BLaER1 (cell line): ENCODE measurements around the gene SPDYA.
A peak's percentile ranks its signal among the peaks of the same experiment; 100 is the strongest.

Experiments
- H3K27ac ChIP-seq: shearing (Covaris generic); formaldehyde crosslinking; 2 replicates; pipeline ENCODE4 v1.8.1; 2022
- H3K27me3 ChIP-seq: shearing (Covaris generic); formaldehyde crosslinking; 2 replicates; pipeline ENCODE4 v1.8.1; 2022
- H3K36me3 ChIP-seq: shearing (Covaris generic); formaldehyde crosslinking; 2 replicates; pipeline ENCODE4 v1.8.1; 2022
- H3K4me1 ChIP-seq: shearing (Covaris generic); formaldehyde crosslinking; 2 replicates; pipeline ENCODE4 v1.8.1; 2022
- H3K4me2 ChIP-seq: shearing (Covaris generic); formaldehyde crosslinking; 2 replicates; pipeline ENCODE4 v1.8.1; 2022
- H3K4me3 ChIP-seq: shearing (Covaris generic); formaldehyde crosslinking; 2 replicates; pipeline ENCODE4 v1.8.1; 2022
- H3K9ac ChIP-seq: shearing (Covaris generic); formaldehyde crosslinking; 2 replicates; pipeline ENCODE4 v1.8.1; 2022
- H3K9me3 ChIP-seq: shearing (Covaris generic); formaldehyde crosslinking; 2 replicates; pipeline ENCODE4 v1.8.1; 2022
- H4K20me1 ChIP-seq: shearing (Covaris generic); formaldehyde crosslinking; 2 replicates; pipeline ENCODE4 v1.8.1; 2022
- Cebpa-rat ChIP-seq: shearing (Covaris generic); IDR thresholded peaks from 2 replicates; pipeline ENCODE4 v1.8.1; 2022

Gene SPDYA

GRCh38 chr2:28822036-28822435 lies 11.4 kb downstream of the SPDYA start:
- Histone ChIP-seq H3K4me2 (no peak overlapping the region), H4K20me1 (no peaks in the 10 kb centered on the region), H3K9ac (no peak overlapping the region), H3K9me3 (no peaks in the 10 kb centered on the region), H3K36me3 (no peaks in the 10 kb centered on the region), H3K4me1 (no peaks in the 10 kb centered on the region), H3K27ac (no peak overlapping the region), H3K4me3 (no peak overlapping the region), H3K27me3 (no peaks in the 10 kb centered on the region)
- TF ChIP-seq Cebpa-rat: no peak

DNA sequence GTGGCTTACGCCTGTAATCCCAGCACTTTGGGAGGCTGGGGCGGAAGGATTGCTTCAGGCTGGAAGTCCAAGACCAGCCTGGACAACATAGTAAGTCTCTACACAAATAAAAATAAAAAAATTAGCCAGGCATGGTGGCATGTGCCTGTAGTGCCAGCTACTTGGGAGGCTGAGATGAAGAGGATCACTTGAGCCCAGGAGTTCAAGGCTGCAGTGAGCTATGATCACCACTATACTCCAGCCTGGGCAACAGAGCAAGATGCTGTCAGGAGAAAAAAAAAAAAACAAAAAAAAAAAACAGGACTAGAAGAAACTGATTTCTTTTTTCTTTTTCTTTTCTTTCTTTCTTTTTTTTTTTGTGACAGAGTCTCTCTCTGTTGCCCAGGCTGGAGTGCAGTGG lies 13.6 kb downstream of the SPDYA start:
- no peaks in the 10 kb centered on the region for H3K27me3 ChIP-seq
- no peak overlapping the region for H3K4me2 ChIP-seq
- H3K4me1 ChIP-seq: no peaks in the 10 kb centered on the region
- H3K27ac ChIP-seq: no peak overlapping the region
- no peaks in the 10 kb centered on the region for H4K20me1 ChIP-seq
- TF ChIP-seq Cebpa-rat: no peak
- no peak overlapping the region for H3K4me3 ChIP-seq
- no peaks in the 10 kb centered on the region for H3K36me3 ChIP-seq
- H3K9ac ChIP-seq: no peak overlapping the region
- H3K9me3 ChIP-seq: no peaks in the 10 kb centered on the region

- no peaks in the 10 kb centered on the region for H3K4me1 ChIP-seq
- H3K36me3 ChIP-seq: no peaks in the 10 kb centered on the region
- no peaks in the 10 kb centered on the region for H3K9me3 ChIP-seq
- no peak overlapping the region for H3K9ac ChIP-seq
- no peak for TF ChIP-seq Cebpa-rat
- no peaks in the 10 kb centered on the region for H4K20me1 ChIP-seq
- H3K4me3 ChIP-seq: no peak overlapping the region
- no peak overlapping the region for H3K4me2 ChIP-seq
- H3K27me3 ChIP-seq: no peaks in the 10 kb centered on the region
- H3K27ac ChIP-seq: no peak overlapping the region
Observed at GRCh38 chr2:28824870-28825269, 14.2 kb downstream of the SPDYA start.

DNA sequence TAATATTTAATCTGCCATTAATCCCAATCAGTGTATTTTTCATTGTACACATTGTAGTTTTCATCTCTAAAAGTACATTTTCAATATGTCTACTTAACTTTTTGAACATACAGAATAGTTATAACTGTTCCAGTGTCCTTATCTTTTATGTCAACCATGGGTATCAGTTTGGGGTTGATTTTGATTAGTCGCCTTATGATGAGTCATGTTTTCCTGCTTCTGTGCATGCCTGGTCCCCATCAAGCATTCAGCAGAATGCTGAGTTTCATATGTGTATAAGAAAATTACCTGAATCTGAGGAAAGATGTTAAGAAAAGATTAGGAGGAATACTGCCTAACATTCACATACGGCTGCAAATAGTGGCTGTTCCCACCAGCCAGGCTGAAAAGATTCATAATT lies 17.7 kb downstream of the SPDYA start:
- TF ChIP-seq Cebpa-rat: no peak
- Histone ChIP-seq H3K4me2 (no peak overlapping the region), H4K20me1 (no peaks in the 10 kb centered on the region), H3K27me3 (no peaks in the 10 kb centered on the region), H3K36me3 (no peaks in the 10 kb centered on the region), H3K9me3 (no peaks in the 10 kb centered on the region), H3K4me3 (no peak overlapping the region), H3K4me1 (no peaks in the 10 kb centered on the region), H3K27ac (no peak overlapping the region), H3K9ac (no peak overlapping the region)

GRCh38 chr2:28833740-28834470 lies 23.3 kb downstream of the SPDYA start:
- no peak for TF ChIP-seq Cebpa-rat
- Histone ChIP-seq H4K20me1 (no peaks in the 10 kb centered on the region), H3K4me2 (no peak overlapping the region), H3K36me3 (no peaks in the 10 kb centered on the region), H3K9me3 (no peaks in the 10 kb centered on the region), H3K4me3 (no peak overlapping the region), H3K27me3 (no peaks in the 10 kb centered on the region), H3K27ac (no peak overlapping the region), H3K4me1 (no peaks in the 10 kb centered on the region), H3K9ac (no peak overlapping the region)

DNA sequence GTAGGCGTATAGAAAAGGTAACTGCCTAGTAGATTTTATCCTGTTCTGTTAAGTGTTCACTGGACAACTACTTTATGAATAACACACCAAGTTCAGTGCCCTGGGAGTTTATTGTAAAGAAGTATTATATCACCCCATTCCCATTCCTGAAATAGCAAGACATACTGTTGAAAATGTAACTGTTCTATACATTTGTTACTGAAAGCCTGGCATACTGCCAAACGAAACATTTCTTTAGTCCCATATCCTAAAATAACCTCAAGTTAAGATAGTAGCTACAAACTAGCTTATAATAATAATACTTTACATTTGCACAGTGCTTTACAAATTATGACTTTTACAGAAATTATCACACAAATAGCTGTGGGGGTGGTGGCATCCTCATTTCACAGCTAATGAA lies 25.1 kb downstream of the SPDYA start:
- Histone ChIP-seq H3K36me3 (no peaks in the 10 kb centered on the region), H3K9ac (no peak overlapping the region), H3K4me1 (no peaks in the 10 kb centered on the region), H3K4me3 (no peak overlapping the region), H4K20me1 (no peaks in the 10 kb centered on the region), H3K9me3 (no peaks in the 10 kb centered on the region), H3K27me3 (no peaks in the 10 kb centered on the region), H3K4me2 (no peak overlapping the region), H3K27ac (no peak overlapping the region)
- TF ChIP-seq Cebpa-rat: no peak

GRCh38 chr2:28838971-28839370 lies 28.3 kb downstream of the SPDYA start:
- no peaks in the 10 kb centered on the region for H3K36me3 ChIP-seq
- no peaks in the 10 kb centered on the region for H4K20me1 ChIP-seq
- H3K9me3 ChIP-seq: no peaks in the 10 kb centered on the region
- no peaks in the 10 kb centered on the region for H3K4me1 ChIP-seq
- H3K9ac ChIP-seq: no peak overlapping the region
- no peak overlapping the region for H3K27ac ChIP-seq
- H3K27me3 ChIP-seq: no peaks in the 10 kb centered on the region
- no peak overlapping the region for H3K4me2 ChIP-seq
- no peak for TF ChIP-seq Cebpa-rat
- no peak overlapping the region for H3K4me3 ChIP-seq

DNA sequence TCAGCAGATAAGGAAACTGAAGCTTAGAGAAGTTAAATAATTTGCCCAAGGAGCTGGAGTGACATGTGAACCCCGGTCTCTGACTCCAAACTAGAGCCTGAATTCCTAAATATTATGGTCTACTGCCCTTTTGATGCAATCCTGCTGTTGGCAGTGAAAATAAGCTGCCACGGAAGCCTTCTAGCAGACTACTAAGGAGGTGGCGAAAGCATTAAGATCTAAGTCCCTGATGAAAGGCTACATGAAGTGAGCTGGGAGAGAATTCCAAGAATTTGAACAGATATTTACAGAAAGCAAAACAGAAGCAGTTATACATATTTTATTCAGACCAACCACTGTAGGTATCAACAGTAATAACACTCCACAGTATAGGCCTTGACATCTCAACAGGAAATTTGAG lies 31.4 kb downstream of the SPDYA start:
- Histone ChIP-seq H3K27me3 (no peaks in the 10 kb centered on the region), H3K27ac (no peak overlapping the region), H3K36me3 (peaks cover 14% of the 10 kb centered on the region), H3K9me3 (no peaks in the 10 kb centered on the region), H3K9ac (no peak overlapping the region), H3K4me3 (no peak overlapping the region), H4K20me1 (no peaks in the 10 kb centered on the region), H3K4me1 (no peaks in the 10 kb centered on the region), H3K4me2 (no peak overlapping the region)
- TF ChIP-seq Cebpa-rat: no peak

DNA sequence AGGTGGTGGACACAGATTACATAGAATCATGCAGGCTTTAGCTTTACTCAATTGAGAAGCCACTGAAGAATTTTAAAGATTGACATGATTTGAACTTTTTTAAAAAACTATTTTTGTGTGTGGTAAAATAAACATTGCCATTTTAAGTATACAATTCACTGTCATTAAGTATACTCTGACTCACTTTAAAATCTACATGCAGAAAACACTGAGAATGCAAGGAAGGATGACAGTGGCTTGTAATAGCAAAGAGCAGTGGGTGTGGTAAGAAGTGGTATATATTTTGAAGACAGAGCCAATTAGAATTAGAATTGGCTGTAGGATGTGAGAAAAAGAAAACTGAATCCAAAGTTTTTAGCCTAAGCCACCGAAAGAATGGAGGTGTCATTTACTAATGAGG lies 44.6 kb downstream of the SPDYA start:
- Histone ChIP-seq H3K9ac (no peak overlapping the region), H3K4me1 (no peaks in the 10 kb centered on the region), H3K27me3 (no peaks in the 10 kb centered on the region), H4K20me1 (peaks cover 11% of the 10 kb centered on the region; the same call in 1 of the 2 replicates), H3K36me3 (peaks cover 62% of the 10 kb centered on the region), H3K27ac (no peak overlapping the region), H3K4me2 (no peak overlapping the region), H3K9me3 (no peaks in the 10 kb centered on the region), H3K4me3 (no peak overlapping the region)
- TF ChIP-seq Cebpa-rat: no peak

DNA sequence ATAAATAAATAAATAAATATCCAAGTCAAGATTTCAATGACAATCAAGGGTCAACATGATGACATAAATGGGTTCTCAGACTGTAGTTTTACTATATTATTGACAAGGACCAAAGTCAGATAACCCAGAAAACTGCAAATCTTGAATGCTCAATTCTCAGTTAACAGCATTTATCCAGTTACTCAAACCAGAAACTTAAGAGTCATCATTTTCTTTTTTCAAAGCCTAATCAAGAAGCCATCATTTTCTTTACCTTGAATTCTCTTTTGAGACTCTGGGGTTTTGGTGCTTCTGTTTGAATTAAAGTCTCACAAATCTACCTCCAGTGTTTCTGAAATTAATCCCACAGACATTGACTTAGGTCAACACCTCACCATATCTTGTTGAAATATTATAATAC lies 45.3 kb downstream of the SPDYA start:
- no peak overlapping the region for H3K4me3 ChIP-seq
- H3K36me3 ChIP-seq: peaks cover 70% of the 10 kb centered on the region
- TF ChIP-seq Cebpa-rat: no peak
- H3K27me3 ChIP-seq: no peaks in the 10 kb centered on the region
- H3K4me1 ChIP-seq: no peaks in the 10 kb centered on the region
- H3K27ac ChIP-seq: no peak overlapping the region
- H4K20me1 ChIP-seq: peaks cover 11% of the 10 kb centered on the region; the same call in 1 of the 2 replicates
- no peaks in the 10 kb centered on the region for H3K9me3 ChIP-seq
- no peak overlapping the region for H3K9ac ChIP-seq
- H3K4me2 ChIP-seq: no peak overlapping the region

DNA sequence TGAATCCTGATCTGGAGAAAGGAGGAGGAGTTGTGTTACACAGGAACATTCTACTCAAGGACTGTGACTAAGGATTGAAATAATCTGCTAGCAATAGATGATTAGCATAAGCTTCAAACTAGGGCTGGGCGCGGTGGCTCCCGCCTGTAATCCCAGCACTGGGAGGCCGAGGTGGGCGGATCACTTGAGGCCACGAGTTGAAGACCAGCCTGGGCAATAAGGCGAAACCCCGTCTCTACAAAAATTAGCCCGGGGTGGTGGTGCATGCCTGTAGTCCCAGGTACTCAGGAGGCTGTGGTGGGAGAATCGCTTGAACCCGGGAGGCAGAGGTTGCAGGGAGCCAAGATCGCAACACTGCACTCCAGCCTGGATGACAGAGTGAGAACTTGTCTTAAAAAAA lies 58.0 kb downstream of the SPDYA start:
- Histone ChIP-seq H3K4me3 (peak overlapping the region; percentile 77), H3K4me2 (peak overlapping the region; percentile 94), H3K9ac (peak overlapping the region; percentile 86), H3K27me3 (no peaks in the 10 kb centered on the region), H3K4me1 (peaks cover 40% of the 10 kb centered on the region), H3K27ac (no peak overlapping the region), H3K36me3 (peaks cover 30% of the 10 kb centered on the region), H4K20me1 (peaks cover 52% of the 10 kb centered on the region), H3K9me3 (no peaks in the 10 kb centered on the region)
- TF ChIP-seq Cebpa-rat: no peak
